Measurements from ENCODE around the gene MAML2. TPM values are rescaled to one million over a fixed set of nuclear protein-coding genes. Genes with fewer than 3 reads are reported as not detected.

The MAML2 gene
- total RNA-seq, 1 donor from 2014 or later: 18.7 TPM

- Mint-ChIP-seq H3K27ac (ENCODE audit: unreplicated experiment) (peak overlapping the region; percentile 7), H3K9me3 (no peaks in the 10 kb centered on the region), H3K36me3 (ENCODE audit: low read depth) (no peaks in the 10 kb centered on the region), H3K27me3 (ENCODE audit: low read depth) (no peaks in the 10 kb centered on the region), H3K4me3 (no peak overlapping the region), H3K4me1 (peaks cover 47% of the 10 kb centered on the region)
- DNase-seq (ENCODE audit: low read depth, low spot score): no peak
- TF ChIP-seq, protein P1, sequence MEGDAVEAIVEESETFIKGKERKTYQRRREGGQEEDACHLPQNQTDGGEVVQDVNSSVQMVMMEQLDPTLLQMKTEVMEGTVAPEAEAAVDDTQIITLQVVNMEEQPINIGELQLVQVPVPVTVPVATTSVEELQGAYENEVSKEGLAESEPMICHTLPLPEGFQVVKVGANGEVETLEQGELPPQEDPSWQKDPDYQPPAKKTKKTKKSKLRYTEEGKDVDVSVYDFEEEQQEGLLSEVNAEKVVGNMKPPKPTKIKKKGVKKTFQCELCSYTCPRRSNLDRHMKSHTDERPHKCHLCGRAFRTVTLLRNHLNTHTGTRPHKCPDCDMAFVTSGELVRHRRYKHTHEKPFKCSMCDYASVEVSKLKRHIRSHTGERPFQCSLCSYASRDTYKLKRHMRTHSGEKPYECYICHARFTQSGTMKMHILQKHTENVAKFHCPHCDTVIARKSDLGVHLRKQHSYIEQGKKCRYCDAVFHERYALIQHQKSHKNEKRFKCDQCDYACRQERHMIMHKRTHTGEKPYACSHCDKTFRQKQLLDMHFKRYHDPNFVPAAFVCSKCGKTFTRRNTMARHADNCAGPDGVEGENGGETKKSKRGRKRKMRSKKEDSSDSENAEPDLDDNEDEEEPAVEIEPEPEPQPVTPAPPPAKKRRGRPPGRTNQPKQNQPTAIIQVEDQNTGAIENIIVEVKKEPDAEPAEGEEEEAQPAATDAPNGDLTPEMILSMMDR (conservative IDR thresholded peaks at IDR 0.05): no peak
Measured at GRCh38 chr11:96152623-96153022, 190.4 kb downstream of the MAML2 start.

GRCh38 chr11:96151501-96151900, 191.5 kb downstream of the MAML2 start:
- H3K36me3 Mint-ChIP-seq (ENCODE audit: low read depth): no peaks in the 10 kb centered on the region
- peaks cover 48% of the 10 kb centered on the region for H3K4me1 Mint-ChIP-seq
- no peaks in the 10 kb centered on the region for H3K9me3 Mint-ChIP-seq

GRCh38 chr11:96150609-96151008, 192.4 kb downstream of the MAML2 start:
- H3K4me1 Mint-ChIP-seq: peaks cover 43% of the 10 kb centered on the region
- H3K4me3 Mint-ChIP-seq: no peak overlapping the region
- H3K36me3 Mint-ChIP-seq (ENCODE audit: low read depth): no peaks in the 10 kb centered on the region
- DNase-seq (ENCODE audit: low read depth, low spot score): no peak
- H3K27ac Mint-ChIP-seq (ENCODE audit: unreplicated experiment): no peak overlapping the region
- TF ChIP-seq, protein P1 (conservative IDR thresholded peaks at IDR 0.05): no peak
- H3K27me3 Mint-ChIP-seq (ENCODE audit: low read depth): no peaks in the 10 kb centered on the region
- no peaks in the 10 kb centered on the region for H3K9me3 Mint-ChIP-seq

More at GRCh38 chr11:96151501-96151900, 191.5 kb downstream of the MAML2 start:
- Mint-ChIP-seq H3K27ac (ENCODE audit: unreplicated experiment) (no peak overlapping the region), H3K27me3 (ENCODE audit: low read depth) (no peaks in the 10 kb centered on the region), H3K4me3 (no peak overlapping the region)
- TF ChIP-seq, protein P1 (conservative IDR thresholded peaks at IDR 0.05): no peak
- no peak for DNase-seq (ENCODE audit: low read depth, low spot score)

DNA sequence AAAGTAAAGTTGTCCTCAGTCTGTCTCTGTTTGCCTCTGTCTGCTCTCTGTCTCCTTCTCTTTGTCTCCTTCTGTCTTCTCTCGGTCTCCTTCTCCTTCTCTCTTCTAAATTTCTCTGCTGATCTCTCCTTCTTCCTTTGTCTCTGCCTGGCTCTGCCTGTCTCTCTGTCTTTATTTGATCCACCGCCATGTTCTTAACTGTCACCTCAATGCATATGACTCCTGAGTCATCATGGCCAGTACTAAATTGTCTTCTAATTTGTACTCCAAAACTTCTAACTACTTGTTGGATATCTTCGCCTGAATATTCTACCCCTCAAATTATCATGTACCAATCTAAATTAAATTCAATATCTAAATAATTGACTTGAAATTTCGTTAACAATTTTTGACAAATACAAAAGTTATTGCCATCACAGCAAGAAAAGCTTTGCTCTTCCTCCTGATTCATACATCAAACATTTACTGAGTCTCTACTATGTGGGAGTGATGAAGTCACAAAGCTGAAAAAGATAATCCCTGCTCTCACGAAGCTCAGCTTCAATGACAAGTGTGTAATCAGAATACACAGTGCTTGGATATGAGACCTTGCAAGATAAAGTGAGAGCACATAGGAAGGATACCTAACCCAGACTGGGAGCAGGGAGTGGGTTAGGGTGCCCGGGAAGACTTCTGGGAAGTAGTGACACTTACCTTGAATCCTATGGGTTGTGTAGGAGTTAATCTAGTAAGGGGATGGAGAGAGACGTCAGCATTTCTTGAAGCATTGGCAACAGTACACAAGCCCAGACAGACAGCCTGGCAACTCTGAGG, 193.0 kb downstream of the MAML2 start:
- Mint-ChIP-seq H3K9me3 (no peaks in the 10 kb centered on the region), H3K27ac (ENCODE audit: unreplicated experiment) (no peak overlapping the region), H3K4me1 (peaks cover 46% of the 10 kb centered on the region), H3K36me3 (ENCODE audit: low read depth) (no peaks in the 10 kb centered on the region), H3K27me3 (ENCODE audit: low read depth) (no peaks in the 10 kb centered on the region), H3K4me3 (no peak overlapping the region)
- DNase-seq (ENCODE audit: low read depth, low spot score): no peak
- TF ChIP-seq, protein P1 (conservative IDR thresholded peaks at IDR 0.05): no peak

DNA sequence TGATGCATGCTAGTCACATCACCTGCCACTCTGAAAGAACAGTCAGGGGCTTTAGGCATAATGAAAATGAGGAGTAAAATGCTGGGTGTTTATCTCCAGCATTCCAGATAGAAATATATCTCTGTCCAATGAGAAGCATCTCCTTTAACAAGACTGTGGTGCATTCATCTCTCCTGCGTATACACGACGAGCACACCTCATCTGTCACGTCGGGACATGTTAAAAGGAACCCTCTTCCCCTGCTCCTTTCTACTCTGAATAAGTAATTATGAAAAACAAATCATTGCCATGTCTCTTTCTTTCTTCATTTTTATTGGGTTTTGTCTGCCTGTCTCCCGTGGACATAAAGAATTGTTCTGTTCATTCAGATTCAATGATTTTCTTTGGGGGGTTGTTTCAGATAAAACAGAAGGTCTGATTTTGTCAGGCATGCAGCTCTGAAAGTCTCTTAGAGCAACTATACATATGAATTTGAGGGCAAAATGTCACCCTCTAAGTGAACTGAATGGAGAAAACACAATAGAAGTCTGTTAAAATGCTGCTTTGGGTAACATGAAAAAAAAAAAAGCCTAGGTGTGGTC, 195.0 kb downstream of the MAML2 start:
- Mint-ChIP-seq H3K27me3 (ENCODE audit: low read depth) (no peaks in the 10 kb centered on the region), H3K4me1 (peaks cover 54% of the 10 kb centered on the region), H3K36me3 (ENCODE audit: low read depth) (no peaks in the 10 kb centered on the region), H3K4me3 (peak overlapping the region; percentile 7), H3K9me3 (no peaks in the 10 kb centered on the region), H3K27ac (ENCODE audit: unreplicated experiment) (peak overlapping the region; percentile 4)
- TF ChIP-seq, protein P1 (conservative IDR thresholded peaks at IDR 0.05): no peak
- no peak for DNase-seq (ENCODE audit: low read depth, low spot score)
